Hematopoietic multipotent progenitor cell (in vitro differentiated cells): ENCODE results near the gene SGK1. TPM values are rescaled to one million over a fixed set of nuclear protein-coding genes. Genes with fewer than 3 reads are reported as not detected.
A peak's percentile ranks its signal among the peaks of the same experiment; 100 is the strongest.

Experiments used
- DNase-seq, 3 donors: peaks; one replicate each; pipeline ENCODE4 v3.0.0-alpha.2; 2011 to 2015; ENCODE audit warnings: low read depth in 2 of 3, low spot score in 2 of 3
- small RNA-seq: library from RNA; depleted of rRNA; stranded (forward); fragments of <200 nt; gene quantifications from one replicate; pipeline ENCODE3, GENCODE V24; 2012
- total RNA-seq: library from RNA; depleted of rRNA; stranded (reverse); fragments of >200 nt; gene quantifications from one replicate; pipeline ENCODE4 v1.2.3, GENCODE V29; 2012

The SGK1 gene
- total RNA-seq, 1 donor = 7.3 TPM

DNA sequence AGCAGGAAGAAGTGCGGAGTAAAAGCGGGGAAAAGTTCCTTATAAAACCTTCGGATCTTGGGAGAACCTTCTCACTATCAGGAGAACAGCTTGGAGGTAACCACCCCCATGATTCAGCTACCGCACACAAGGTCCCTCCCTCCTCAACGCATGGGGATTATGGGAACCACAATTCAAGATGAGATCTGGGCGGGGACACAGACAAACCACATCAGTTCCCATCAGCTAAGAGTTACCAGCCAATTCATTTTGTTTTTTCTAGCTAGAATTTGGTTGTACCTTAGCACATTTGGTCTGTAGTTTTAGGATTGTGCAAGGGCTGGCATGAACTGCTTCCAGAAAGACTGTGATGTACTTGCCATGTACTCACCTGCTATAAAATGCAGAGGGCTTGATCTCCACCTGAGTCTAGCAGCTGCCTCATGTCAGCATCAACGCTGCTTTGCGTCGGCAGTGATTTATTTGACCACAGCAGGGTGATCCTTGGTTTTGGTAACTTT is 170.8 kb downstream of the SGK1 start:
- no peak for DNase-seq

GRCh38 chr6:134146268-134147033 is 171.5 kb downstream of the SGK1 start:
- no peak for DNase-seq

- peak in 2 of 3 donors; percentile 5 to 32 for DNase-seq
Measured at GRCh38 chr6:134145786-134146185, 172.1 kb downstream of the SGK1 start.

DNA sequence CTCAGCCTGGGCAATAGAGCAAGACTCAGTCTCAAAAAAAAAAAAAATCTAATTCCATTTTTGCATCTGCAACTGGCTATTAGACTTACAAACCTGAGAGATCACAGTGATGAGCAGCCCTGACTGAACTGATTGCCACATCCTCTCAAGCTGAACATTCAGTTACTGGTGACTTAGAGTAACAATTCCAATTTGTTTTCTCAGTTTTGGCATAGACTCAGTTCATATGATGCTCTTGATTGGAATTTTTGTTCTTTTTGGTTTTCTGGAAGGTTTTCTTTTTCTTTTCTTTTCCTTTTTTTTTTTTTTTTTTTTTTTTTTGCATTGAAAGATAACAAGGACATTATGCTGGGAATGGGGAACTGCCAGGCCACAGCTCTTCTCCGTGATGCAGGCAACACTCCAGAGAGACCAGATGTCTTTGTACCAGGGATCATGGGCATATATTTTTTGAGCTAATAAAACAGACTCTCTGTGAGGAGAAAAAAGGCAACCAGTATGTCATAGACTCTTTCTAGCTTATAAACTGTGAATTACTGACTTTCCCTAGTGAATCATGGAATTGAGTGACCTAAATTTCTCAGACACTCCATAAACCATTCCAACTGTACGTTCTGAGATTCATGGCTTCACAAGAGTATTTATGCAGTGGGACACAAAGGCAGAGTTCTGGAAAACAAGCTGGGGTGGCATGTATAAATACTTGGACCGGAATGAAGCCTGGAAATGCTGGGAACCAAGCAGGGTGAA is 179.5 kb downstream of the SGK1 start:
- no peak for DNase-seq

- DNase-seq = no peak
Measured at GRCh38 chr6:134134654-134135053, 183.3 kb downstream of the SGK1 start.

GRCh38 chr6:134132494-134133141 is 185.3 kb downstream of the SGK1 start:
- DNase-seq = no peak

- DNase-seq = no peak
Measured at GRCh38 chr6:134131530-134132139, 186.3 kb downstream of the SGK1 start.

DNA sequence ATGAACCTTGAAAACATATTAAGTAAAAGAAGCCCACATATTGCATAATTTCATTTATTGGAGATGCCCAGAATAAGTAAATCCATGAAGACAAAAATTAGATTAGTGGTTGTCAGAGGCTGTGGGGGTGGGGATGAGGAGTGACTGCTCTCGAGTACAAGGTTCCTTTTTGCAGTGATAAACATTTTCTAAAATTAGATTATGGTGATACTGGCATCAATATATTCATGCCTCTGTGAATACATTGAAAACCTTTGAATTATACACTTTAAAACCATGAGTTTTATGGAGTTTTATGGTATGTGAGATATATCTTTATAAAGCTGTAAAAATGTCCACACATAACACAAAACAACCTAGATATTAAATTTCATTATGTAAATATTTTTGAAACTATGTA is 189.8 kb downstream of the SGK1 start:
- no peak for DNase-seq

DNA sequence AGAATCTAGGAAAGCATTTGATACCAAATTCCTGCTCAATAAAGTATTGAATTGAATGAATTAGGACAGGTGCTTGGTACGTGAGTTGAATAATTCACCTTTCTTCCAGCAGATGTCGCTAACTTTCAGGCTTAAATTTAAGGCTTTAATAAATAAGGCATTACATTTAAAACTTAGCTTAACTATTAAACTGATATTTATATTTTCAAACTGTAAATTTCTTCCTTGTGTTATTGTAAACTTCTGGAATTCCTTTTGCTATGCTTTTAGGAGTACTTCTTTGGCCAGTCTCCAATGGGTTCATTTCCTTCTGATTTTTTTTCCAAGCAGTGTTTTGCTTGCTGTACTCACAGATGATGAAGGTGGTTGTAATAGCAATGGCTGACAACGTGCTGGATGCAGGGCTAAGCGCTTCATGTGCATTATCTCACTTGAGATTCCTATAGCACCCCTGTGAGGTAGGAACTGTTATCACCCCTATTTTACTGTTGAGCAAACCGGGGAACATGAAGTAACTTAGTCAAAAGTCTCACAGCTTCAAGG is 194.2 kb downstream of the SGK1 start:
- peak; percentile 22 to 70 (median 54) for DNase-seq

DNA sequence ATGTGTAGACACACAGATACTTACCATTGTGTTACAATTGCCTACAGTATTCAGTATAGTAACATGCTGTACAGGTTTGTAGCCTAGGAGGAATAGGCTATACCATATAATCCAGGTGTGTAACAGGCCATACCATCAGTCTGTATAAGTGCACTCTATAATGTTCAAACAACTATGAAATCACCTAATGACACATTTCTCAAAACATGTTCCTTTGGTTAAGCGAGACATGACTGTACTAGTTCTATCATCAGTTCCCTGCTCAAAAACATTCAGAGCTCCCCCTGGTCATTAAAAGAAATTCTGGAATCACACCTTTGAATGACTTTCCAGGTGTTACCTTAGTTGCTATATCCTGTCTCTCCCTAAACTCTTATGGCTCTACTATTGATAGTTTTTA is 195.1 kb downstream of the SGK1 start:
- DNase-seq = no peak

DNA sequence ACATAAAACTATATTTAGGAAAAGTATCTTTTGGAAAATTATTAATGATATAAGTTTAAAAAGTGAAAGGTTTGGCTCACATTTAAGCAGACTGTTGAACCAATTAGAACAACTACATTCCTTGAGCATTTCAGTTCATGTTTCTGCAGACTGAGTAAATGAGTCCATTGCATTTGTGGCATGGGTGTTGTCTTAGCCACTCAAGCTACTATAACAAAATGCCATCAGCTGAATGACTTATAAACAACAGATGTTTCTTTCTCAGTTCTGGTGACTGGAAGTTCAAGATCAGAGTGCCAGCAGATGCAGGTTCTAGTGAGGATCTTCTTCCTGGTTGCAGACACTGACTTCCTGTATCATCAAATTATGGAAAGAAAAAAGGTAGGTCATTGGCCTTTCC is 198.4 kb downstream of the SGK1 start:
- no peak for DNase-seq

Small RNA genes lying within 50 kb of the gene (small RNA-seq; reads per million reads assigned to genes)
- gene RF00019 (not detected), gene RN7SL408P (not detected), gene RNA5SP218 (0.54 reads per million), gene RPS29P32 (not detected)
